ENCODE measurements around the gene TMPRSS9. TPM values are rescaled to one million over a fixed set of nuclear protein-coding genes. Genes with fewer than 3 reads are reported as not detected.
A peak's percentile ranks its signal among the peaks of the same experiment; 100 is the strongest.
"Not testable (repeated sequence)": the region's sequence is repeated elsewhere in the genome, so short reads cannot be mapped to it uniquely, and the experiment has no call there.

The TMPRSS9 gene
- total and polyA plus RNA-seq, 10 donors, result 0.70 to 4.3 (median 2.7) TPM

- 78 to 96% (median 95%) methylated on average over 5 of the region's 5 CpGs for WGBS, 5 donors
- no peaks in the 10 kb centered on the region for H3K36me3 ChIP-seq
- intact Hi-C loops (cut with DNase I; ENCODE audit: low total_unique reads), result no loop called here
- no peak for TF ChIP-seq POLR2A (IDR thresholded peaks at IDR 0.05)
- no peak for TF ChIP-seq POLR2AphosphoS5 (IDR thresholded peaks at IDR 0.05)
- no peak for TF ChIP-seq CTCF (IDR thresholded peaks at IDR 0.05 in 8 of 11, conservative IDR thresholded peaks at IDR 0.05 in 3 of 11)
- peaks cover 14 to 61% (median 40%) of the 10 kb centered on the region in 6 donors for H3K4me1 ChIP-seq
- peaks cover 0 to 17% (median 0%) of the 10 kb centered on the region in 7 donors for H3K27me3 ChIP-seq (replicated peaks in 1 of 7)
- no peak for DNase-seq
- no peaks in the 10 kb centered on the region for H3K9me3 ChIP-seq
- H3K4me3 ChIP-seq, result no peak overlapping the region
- H3K27ac ChIP-seq, result no peak overlapping the region
Measured at GRCh38 chr19:2458054-2458453, 98.0 kb downstream of the TMPRSS9 start.

- Histone ChIP-seq H3K4me1 (peaks cover 14 to 56% (median 40%) of the 10 kb centered on the region in 6 donors), H3K27me3 (replicated peaks in 1 of 7) (peaks cover 0 to 17% (median 0%) of the 10 kb centered on the region in 7 donors)
- H3K9me3 ChIP-seq; H3K36me3 ChIP-seq; DNase-seq; H3K27ac ChIP-seq; H3K4me3 ChIP-seq; intact Hi-C loops (cut with DNase I; ENCODE audit: low total_unique reads): not testable (repeated sequence)
- WGBS, 5 donors, result 81 to 96% (median 87%) methylated on average over 10 of the region's 10 CpGs
Measured at GRCh38 chr19:2458776-2459175, 98.7 kb downstream of the TMPRSS9 start.

GRCh38 chr19:2460245-2460644, 100.2 kb downstream of the TMPRSS9 start:
- no peak for DNase-seq
- 67 to 100% (median 100%) methylated on average over 1 of the region's 1 CpG for WGBS, 5 donors
- no peak for TF ChIP-seq CTCF (IDR thresholded peaks at IDR 0.05 in 8 of 11, conservative IDR thresholded peaks at IDR 0.05 in 3 of 11)
- TF ChIP-seq POLR2A (IDR thresholded peaks at IDR 0.05), result no peak
- TF ChIP-seq POLR2AphosphoS5 (IDR thresholded peaks at IDR 0.05), result no peak

GRCh38 chr19:2461751-2462634, 101.9 kb downstream of the TMPRSS9 start:
- Histone ChIP-seq H3K36me3 (no peaks in the 10 kb centered on the region), H3K4me1 (peaks cover 10 to 34% (median 22%) of the 10 kb centered on the region in 6 donors), H3K4me3 (peak overlapping the region; percentile 19 to 84 (median 58)), H3K27ac (peak overlapping the region in 4 of 8 donors; percentile 21 to 51 (median 32)), H3K27me3 (replicated peaks in 1 of 7) (peaks cover 0 to 17% (median 0%) of the 10 kb centered on the region in 7 donors), H3K9me3 (no peaks in the 10 kb centered on the region)
- peak; percentile 85 for DNase-seq
- TF ChIP-seq POLR2A (IDR thresholded peaks at IDR 0.05) (no peak), POLR2AphosphoS5 (IDR thresholded peaks at IDR 0.05) (peak in 2 of 3 donors; percentile 11 to 49), CTCF (IDR thresholded peaks at IDR 0.05 in 8 of 11, conservative IDR thresholded peaks at IDR 0.05 in 3 of 11) (peak in 2 of 11 experiments; percentile 2 to 20)
- 3 to 6% (median 3%) methylated on average over 43 to 62 of the region's 62 CpGs for WGBS, 5 donors
- intact Hi-C loops (cut with DNase I; ENCODE audit: low total_unique reads), result no loop called here

More at GRCh38 chr19:2460245-2460644, 100.2 kb downstream of the TMPRSS9 start:
- H3K36me3 ChIP-seq, result no peaks in the 10 kb centered on the region
- H3K27ac ChIP-seq, result no peak overlapping the region
- H3K4me3 ChIP-seq, result no peak overlapping the region
- peaks cover 14 to 46% (median 33%) of the 10 kb centered on the region in 6 donors for H3K4me1 ChIP-seq
- H3K27me3 ChIP-seq (replicated peaks in 1 of 7), result peaks cover 0 to 17% (median 0%) of the 10 kb centered on the region in 7 donors
- intact Hi-C loops (cut with DNase I; ENCODE audit: low total_unique reads), result no loop called here
- no peaks in the 10 kb centered on the region for H3K9me3 ChIP-seq
